CD14-positive monocyte (primary cell): ENCODE results near the gene KAZN. TPM values are rescaled to one million over a fixed set of nuclear protein-coding genes. Genes with fewer than 3 reads are reported as not detected.

Experiments used
- DNase-seq, 3 donors: peaks; one replicate each; pipeline ENCODE4 v3.0.0-alpha.2; 2011 to 2022
- H2AFZ ChIP-seq: 2 replicates; pipeline ENCODE4 v1.6.0; 2012; ENCODE audit warnings: mild to moderate bottlenecking, low read depth, low read length, inconsistent platforms; ENCODE audit not compliant: insufficient read depth, poor library complexity, severe bottlenecking
- H3K27ac ChIP-seq, 2 donors: 1 replicate in 1 of 2; 2 replicates in 1 of 2; pipeline ENCODE4 v1.5.1; 2012 to 2013; ENCODE audit warnings: low read length in 2 of 2, control low read depth in 1 of 2, inconsistent platforms in 1 of 2, low read depth in 1 of 2, mild to moderate bottlenecking in 1 of 2
- H3K27me3 ChIP-seq, 2 donors: one replicate each; pipeline versions ENCODE4 v1.6.0 to v1.6.1; 2011 to 2013; ENCODE audit warnings: low read length in 2 of 2; ENCODE audit not compliant: control insufficient read depth in 2 of 2, insufficient read depth in 2 of 2
- H3K36me3 ChIP-seq, 2 donors: replicated peaks in 1 of 2; 1 replicate in 1 of 2; 2 replicates in 1 of 2; pipeline versions ENCODE4 v1.5.1 to v1.6.1; 2012 to 2013; ENCODE audit warnings: low read length in 2 of 2, control low read depth in 1 of 2, inconsistent platforms in 1 of 2, mild to moderate bottlenecking in 1 of 2; ENCODE audit not compliant: insufficient read depth in 2 of 2, control insufficient read depth in 1 of 2
- H3K4me1 ChIP-seq, 2 donors: 1 replicate in 1 of 2; 2 replicates in 1 of 2; pipeline versions ENCODE4 v1.5.1 to v1.6.1; 2012 to 2013; ENCODE audit warnings: low read length in 2 of 2, control low read depth in 1 of 2, inconsistent platforms in 1 of 2, mild to moderate bottlenecking in 1 of 2, moderate library complexity in 1 of 2; ENCODE audit not compliant: insufficient read depth in 2 of 2, control insufficient read depth in 1 of 2
- H3K4me2 ChIP-seq: replicated peaks from 2 replicates; pipeline ENCODE3; 2012; ENCODE audit warnings: low read length, moderate library complexity, mild to moderate bottlenecking; ENCODE audit not compliant: poor library complexity, severe bottlenecking; ENCODE audit errors: extremely low read depth
- H3K4me3 ChIP-seq, 3 experiments: fragments of 200-600 bp in 1 of 3; sonication (generic) in 1 of 3; replicated peaks in 1 of 3; 1 replicate in 2 of 3; 2 replicates in 1 of 3; pipeline ENCODE4 v1.5.1; 2011 to 2013; ENCODE audit warnings: low read length in 3 of 3, mild to moderate bottlenecking in 3 of 3, control low read depth in 2 of 3, low read depth in 2 of 3, inconsistent platforms in 1 of 3, moderate library complexity in 1 of 3
- H3K79me2 ChIP-seq: 2 replicates; pipeline ENCODE4 v1.6.0; 2012; ENCODE audit warnings: mild to moderate bottlenecking, control low read depth, inconsistent platforms, low read length, moderate library complexity; ENCODE audit not compliant: insufficient read depth
- H3K9ac ChIP-seq: 2 replicates; pipeline ENCODE4 v1.6.0; 2017; ENCODE audit warnings: low read length, mild to moderate bottlenecking; ENCODE audit not compliant: insufficient read depth, poor library complexity, severe bottlenecking
- H3K9me3 ChIP-seq, 2 donors: replicated peaks in 1 of 2; 1 replicate in 1 of 2; 2 replicates in 1 of 2; pipeline versions ENCODE4 v1.5.1 to v1.6.1; 2012 to 2013; ENCODE audit warnings: low read length in 2 of 2, control low read depth in 1 of 2; ENCODE audit not compliant: control insufficient read depth in 1 of 2, insufficient read depth in 1 of 2
- H4K20me1 ChIP-seq: 2 replicates; pipeline ENCODE4 v1.6.0; 2012; ENCODE audit warnings: mild to moderate bottlenecking, low read length, control low read depth, moderate library complexity; ENCODE audit not compliant: insufficient read depth
- H3K27ac Mint-ChIP-seq, 7 donors: one replicate each; pipeline ENCODE4 v1.8.0; 2020; ENCODE audit warnings: mild to moderate bottlenecking in 7 of 7, mixed read lengths in 7 of 7, moderate library complexity in 6 of 7, inconsistent platforms in 2 of 7
- H3K27me3 Mint-ChIP-seq, 3 donors: one replicate each; pipeline ENCODE4 v1.8.0; 2021 to 2022; ENCODE audit warnings: low read depth in 3 of 3, mild to moderate bottlenecking in 3 of 3, mixed read lengths in 3 of 3, moderate library complexity in 3 of 3, inconsistent platforms in 1 of 3
- H3K36me3 Mint-ChIP-seq, 2 donors: one replicate each; pipeline ENCODE4 v1.8.0; 2020; ENCODE audit warnings: mixed read lengths in 2 of 2, inconsistent platforms in 1 of 2, mild to moderate bottlenecking in 1 of 2
- H3K4me1 Mint-ChIP-seq: one replicate; pipeline ENCODE4 v1.8.0; 2020; ENCODE audit warnings: mild to moderate bottlenecking, mixed read lengths
- H3K4me3 Mint-ChIP-seq, 2 donors: one replicate each; pipeline ENCODE4 v1.8.0; 2020; ENCODE audit warnings: mild to moderate bottlenecking in 2 of 2, mixed read lengths in 2 of 2, moderate library complexity in 1 of 2
- H3K9me3 Mint-ChIP-seq, 7 donors: one replicate each; pipeline ENCODE4 v1.8.0; 2020 to 2022; ENCODE audit warnings: mixed read lengths in 7 of 7, mild to moderate bottlenecking in 6 of 7, moderate library complexity in 6 of 7, inconsistent platforms in 2 of 7
- CTCF ChIP-seq: fragments of 200-600 bp; IDR thresholded peaks from one replicate; pipeline ENCODE4 v1.8.0; 2022; ENCODE audit warnings: antibody characterized with exemption, mild to moderate bottlenecking
- WGBS: methylation state at CpG from one replicate; pipeline ENCODE4 v1.1.5; 2013; ENCODE audit warnings: missing lambda C conversion rate; ENCODE audit not compliant: insufficient coverage; 5-methylcytosine and 5-hydroxymethylcytosine counted together
- intact Hi-C, 2 donors: fragments of 100-400 bp; cut with micrococcal nuclease; formaldehyde crosslinking; loops; one replicate each; pipeline versions ENCODE4 v1.15.0 to v1.15.1; 2023
- polyA plus RNA-seq, 3 donors: library from polyadenylated mRNA; depleted of rRNA in 1 of 3; unstranded in 2 of 3; stranded (reverse) in 1 of 3; fragments of 300-500 nt in 2 of 3; fragments of >200 nt in 1 of 3; fragmentation: Illumina TruSeq in 2 of 3; gene quantifications; 1 replicate in 2 of 3; 2 replicates in 1 of 3; pipeline ENCODE4 v1.2.3, GENCODE V29; 2012 to 2021

Gene KAZN
- polyA plus RNA-seq, 3 donors: not detected

DNA sequence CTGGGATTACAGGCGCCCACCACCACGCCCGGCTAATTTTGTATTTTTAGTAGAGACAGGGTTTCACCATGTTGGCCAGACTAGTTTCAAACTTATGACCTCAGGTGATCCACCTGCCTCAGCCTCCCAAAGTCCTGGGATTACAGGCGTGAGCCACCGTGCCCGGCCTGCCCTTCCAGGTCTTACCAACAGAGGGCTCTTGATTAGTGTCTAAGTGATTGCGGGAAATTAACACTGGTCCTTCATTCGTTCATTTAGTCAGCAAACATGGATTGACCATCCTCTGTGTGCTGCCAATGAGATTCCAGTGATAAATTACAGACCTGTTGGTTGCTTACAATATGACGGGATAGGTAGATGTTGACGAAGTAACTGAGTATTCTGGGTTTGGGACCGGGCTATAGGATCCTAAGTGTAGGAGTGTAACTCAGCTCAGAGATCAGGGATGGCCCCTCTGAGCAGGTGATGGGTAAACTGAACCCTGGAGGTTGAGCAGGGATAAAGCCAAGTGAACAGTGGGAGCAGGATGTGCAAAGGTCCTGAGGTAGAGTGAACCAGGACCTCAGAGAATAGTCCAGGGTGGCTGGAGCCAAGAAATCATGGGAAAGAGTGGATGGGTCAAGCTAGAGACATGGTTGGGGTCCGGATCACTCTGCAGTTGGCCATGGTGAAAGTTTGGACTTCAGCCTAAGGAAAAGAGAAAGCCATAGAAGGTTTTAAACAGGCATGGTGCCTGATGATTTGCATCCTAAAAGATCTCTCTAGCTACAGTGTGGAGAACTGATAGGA is 171.2 kb downstream of the KAZN start:
- 95% methylated on average over 12 of the region's 12 CpGs for WGBS

More for the DNA sequence above, 171.2 kb downstream of the KAZN start:
- intact Hi-C loops: no loop called here
- Mint-ChIP-seq H3K36me3 (no peaks in the 10 kb centered on the region), H3K27ac (peak overlapping the region in 1 of 7 donors; percentile 67), H3K27me3 (peaks cover 0 to 2% (median 2%) of the 10 kb centered on the region in 3 donors), H3K9me3 (peaks cover 2 to 10% (median 5%) of the 10 kb centered on the region in 7 donors), H3K4me1 (peaks cover 4% of the 10 kb centered on the region), H3K4me3 (no peak overlapping the region)
- Histone ChIP-seq H3K4me2 (no peak overlapping the region), H3K79me2 (no peaks in the 10 kb centered on the region), H3K4me3 (no peak overlapping the region), H2AFZ (no peak overlapping the region), H3K9me3 (peaks cover 0 to 7% of the 10 kb centered on the region in 2 donors), H4K20me1 (no peaks in the 10 kb centered on the region), H3K9ac (no peak overlapping the region), H3K36me3 (no peaks in the 10 kb centered on the region), H3K27ac (no peak overlapping the region), H3K27me3 (no peaks in the 10 kb centered on the region), H3K4me1 (no peaks in the 10 kb centered on the region)
- no peak for DNase-seq
- TF ChIP-seq CTCF: peak; percentile 10
